ENCODE results near the gene MTMR3.

DNA sequence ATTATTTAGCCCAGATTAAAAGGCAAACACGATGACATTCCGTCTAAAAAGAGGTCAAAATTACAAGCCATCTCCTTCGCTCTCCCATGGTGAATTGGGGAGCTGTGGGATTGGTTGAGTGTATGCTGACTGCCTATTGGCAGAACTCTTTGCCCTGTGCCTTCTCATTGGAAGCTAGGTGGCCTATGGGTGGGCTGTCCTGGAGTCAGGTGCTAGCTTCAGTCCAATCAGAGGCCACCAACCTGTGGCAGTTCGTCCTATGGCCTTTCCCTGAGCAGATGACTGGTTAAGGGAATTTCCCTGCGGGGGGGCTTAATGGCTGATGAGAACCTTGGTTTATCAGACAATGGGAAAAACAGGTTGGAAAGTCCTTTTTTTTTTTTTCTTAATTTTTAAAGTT is 3.2 kb upstream of the MTMR3 start:
- TF ChIP-seq, protein P1, sequence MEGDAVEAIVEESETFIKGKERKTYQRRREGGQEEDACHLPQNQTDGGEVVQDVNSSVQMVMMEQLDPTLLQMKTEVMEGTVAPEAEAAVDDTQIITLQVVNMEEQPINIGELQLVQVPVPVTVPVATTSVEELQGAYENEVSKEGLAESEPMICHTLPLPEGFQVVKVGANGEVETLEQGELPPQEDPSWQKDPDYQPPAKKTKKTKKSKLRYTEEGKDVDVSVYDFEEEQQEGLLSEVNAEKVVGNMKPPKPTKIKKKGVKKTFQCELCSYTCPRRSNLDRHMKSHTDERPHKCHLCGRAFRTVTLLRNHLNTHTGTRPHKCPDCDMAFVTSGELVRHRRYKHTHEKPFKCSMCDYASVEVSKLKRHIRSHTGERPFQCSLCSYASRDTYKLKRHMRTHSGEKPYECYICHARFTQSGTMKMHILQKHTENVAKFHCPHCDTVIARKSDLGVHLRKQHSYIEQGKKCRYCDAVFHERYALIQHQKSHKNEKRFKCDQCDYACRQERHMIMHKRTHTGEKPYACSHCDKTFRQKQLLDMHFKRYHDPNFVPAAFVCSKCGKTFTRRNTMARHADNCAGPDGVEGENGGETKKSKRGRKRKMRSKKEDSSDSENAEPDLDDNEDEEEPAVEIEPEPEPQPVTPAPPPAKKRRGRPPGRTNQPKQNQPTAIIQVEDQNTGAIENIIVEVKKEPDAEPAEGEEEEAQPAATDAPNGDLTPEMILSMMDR (IDR thresholded peaks at IDR 0.05): no peak
- TF ChIP-seq POLR2A (IDR thresholded peaks at IDR 0.05): no peak
